NCI-H1930 (cell line): ENCODE results near the gene GAGE2A.
"Not testable (repeated sequence)": the region's sequence is repeated elsewhere in the genome, so short reads cannot be mapped to it uniquely, and the experiment has no call there.

Experiments used
- DNase-seq, 2 experiments: peaks; one replicate each; lab custom pipeline; 2025; lab: John Stamatoyannopoulos, UW

Gene GAGE2A, protein sequence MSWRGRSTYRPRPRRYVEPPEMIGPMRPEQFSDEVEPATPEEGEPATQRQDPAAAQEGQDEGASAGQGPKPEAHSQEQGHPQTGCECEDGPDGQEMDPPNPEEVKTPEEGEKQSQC

DNA sequence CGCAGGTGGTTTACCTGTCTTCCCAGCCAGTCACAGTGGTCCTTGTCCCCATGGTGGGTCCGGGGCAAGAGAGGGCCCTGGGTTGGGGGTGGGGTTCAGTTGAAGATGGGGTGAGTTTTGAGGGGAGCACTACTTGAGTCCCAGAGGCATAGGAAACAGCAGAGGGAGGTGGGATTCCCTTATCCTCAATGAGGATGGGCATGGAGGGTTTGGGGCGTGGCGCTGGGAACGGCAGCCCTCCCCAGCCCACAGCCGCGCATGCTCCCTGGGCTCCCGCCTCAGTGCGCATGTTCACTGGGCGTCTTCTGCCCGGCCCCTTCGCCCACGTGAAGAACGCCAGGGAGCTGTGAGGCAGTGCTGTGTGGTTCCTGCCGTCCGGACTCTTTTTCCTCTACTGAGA lies at the start of gene GAGE2A:
Gene GAGE2A (plus strand): TSS at position 301 of the 400 bp plus-strand sequence. CDS start 1,155 bp downstream, outside the sequence.
- DNase-seq = not testable (repeated sequence)

DNA sequence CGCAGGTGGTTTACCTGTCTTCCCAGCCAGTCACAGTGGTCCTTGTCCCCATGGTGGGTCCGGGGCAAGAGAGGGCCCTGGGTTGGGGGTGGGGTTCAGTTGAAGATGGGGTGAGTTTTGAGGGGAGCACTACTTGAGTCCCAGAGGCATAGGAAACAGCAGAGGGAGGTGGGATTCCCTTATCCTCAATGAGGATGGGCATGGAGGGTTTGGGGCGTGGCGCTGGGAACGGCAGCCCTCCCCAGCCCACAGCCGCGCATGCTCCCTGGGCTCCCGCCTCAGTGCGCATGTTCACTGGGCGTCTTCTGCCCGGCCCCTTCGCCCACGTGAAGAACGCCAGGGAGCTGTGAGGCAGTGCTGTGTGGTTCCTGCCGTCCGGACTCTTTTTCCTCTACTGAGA lies 47.9 kb upstream of the GAGE2A start, which contains the start of gene GAGE12D:
Gene GAGE12D (plus strand): TSS at position 301 of the 400 bp plus-strand sequence. CDS start 1,155 bp downstream, outside the sequence.
- DNase-seq = not testable (repeated sequence)

GRCh38 chrX:49550989-49551388 lies 38.3 kb upstream of the GAGE2A start, which contains the start of gene GAGE12E:
Gene GAGE12E, plus strand, starts transcription at chrX:49551289. Its CDS starts 1,155 bp downstream, at chrX:49552444.
- not testable (repeated sequence) for DNase-seq

GRCh38 chrX:49560542-49560941 lies 28.8 kb upstream of the GAGE2A start, which contains the start of gene GAGE12F:
Gene GAGE12F, plus strand, starts transcription at chrX:49560842. Its CDS starts 1,155 bp downstream, at chrX:49561997.
- not testable (repeated sequence) for DNase-seq

DNA sequence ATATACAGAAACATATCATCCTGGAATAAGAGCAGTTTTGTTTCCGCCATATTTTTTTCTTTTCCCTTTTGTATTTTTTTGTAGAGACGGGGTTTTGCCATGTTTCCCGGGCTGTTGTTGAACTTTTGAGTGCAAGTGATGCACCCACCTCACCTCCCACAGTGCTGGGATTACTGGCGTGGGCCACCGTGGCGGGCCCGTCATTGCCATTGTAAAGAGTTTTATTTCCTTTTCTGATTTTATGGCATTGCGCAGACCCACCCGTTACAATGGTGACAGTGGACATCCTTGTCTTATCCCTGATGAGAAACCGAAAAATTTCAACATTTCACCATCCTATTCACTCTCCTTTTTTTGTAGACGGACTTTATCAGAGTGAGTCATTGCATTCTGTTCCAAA lies 20.6 kb upstream of the GAGE2A start:
- DNase-seq = not testable (repeated sequence)

DNA sequence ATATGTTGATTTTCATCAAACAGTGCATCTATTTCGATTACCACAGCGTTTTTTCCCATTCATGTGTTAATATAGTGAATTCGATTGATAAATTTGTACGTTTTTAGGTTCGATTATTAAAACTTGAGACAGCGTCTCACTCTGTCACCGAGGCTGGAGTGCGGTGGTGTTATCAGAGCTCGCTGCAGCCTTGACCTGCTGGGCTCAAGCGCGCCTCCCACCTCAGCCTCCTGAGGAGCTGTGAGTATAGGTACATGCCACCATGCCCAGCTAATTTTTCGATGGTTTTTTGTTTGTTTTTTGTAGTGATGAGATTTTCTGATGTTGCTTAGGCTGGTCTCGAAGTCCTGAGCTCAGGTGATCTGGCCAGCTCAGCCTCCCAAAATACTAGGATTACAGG lies 20.1 kb upstream of the GAGE2A start:
- not testable (repeated sequence) for DNase-seq

GRCh38 chrX:49570100-49570499 lies 19.2 kb upstream of the GAGE2A start, which contains the start of gene GAGE12G:
Gene GAGE12G, plus strand, starts transcription at chrX:49570400. Its CDS starts 1,155 bp downstream, at chrX:49571555.
- DNase-seq = not testable (repeated sequence)

DNA sequence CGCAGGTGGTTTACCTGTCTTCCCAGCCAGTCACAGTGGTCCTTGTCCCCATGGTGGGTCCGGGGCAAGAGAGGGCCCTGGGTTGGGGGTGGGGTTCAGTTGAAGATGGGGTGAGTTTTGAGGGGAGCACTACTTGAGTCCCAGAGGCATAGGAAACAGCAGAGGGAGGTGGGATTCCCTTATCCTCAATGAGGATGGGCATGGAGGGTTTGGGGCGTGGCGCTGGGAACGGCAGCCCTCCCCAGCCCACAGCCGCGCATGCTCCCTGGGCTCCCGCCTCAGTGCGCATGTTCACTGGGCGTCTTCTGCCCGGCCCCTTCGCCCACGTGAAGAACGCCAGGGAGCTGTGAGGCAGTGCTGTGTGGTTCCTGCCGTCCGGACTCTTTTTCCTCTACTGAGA lies 9.6 kb upstream of the GAGE2A start, which contains the start of gene GAGE12H:
Gene GAGE12H (plus strand): TSS at position 301 of the 400 bp plus-strand sequence. CDS start 1,155 bp downstream, outside the sequence.
- DNase-seq = not testable (repeated sequence)

DNA sequence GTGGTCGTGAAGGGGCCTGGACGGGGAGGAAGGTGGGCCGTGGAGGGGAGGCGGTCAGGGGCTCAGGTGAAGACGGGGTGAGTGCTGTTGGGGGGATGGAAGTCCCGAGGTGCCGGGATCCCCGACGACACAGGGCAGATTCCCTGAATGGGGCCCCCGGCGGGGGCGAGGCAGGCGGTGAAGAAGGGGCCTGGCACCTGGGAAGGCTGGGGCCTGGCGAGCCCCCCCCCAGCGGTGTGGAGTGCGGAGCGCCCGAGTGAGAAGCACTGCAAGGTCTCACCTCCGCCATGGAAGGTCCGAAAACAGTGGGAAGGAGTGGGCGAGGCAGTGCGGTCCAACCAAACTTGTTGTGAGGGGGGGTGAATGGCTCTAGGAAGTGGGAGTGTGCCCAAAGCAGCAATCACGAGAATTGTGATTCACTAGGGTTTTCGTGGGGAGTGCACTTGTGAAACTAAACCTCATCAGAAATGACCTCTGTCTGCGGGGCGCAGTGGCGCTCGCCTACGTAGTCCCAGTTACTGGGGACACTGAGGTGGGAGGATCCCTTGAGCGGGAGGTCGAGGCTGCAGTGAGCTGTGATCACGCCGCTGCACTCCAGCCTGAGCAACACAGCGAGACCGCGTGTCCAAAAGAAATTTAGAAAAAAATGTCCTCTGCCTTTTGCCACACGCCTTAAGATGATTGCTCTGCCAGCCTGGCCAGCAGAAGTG lies 628 bp downstream of the GAGE2A start:
- not testable (repeated sequence) for DNase-seq

DNA sequence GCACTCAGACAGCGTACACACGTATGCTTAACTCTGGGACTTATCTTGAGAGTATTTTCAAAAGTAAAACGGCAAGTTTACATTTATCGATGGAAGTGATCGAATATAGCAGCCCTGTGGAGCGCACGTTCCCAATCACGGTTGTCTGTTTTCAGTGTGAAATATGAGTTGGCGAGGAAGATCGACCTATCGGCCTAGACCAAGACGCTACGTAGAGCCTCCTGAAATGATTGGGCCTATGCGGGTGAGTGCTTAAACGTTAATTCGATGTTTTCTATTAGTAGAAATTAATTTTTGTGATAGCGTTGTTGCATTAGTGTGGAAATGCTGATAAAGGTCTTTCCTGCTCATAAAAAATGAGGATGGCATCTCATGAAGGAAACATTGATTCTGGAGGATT lies 1.2 kb downstream of the GAGE2A start:
- DNase-seq = not testable (repeated sequence)

DNA sequence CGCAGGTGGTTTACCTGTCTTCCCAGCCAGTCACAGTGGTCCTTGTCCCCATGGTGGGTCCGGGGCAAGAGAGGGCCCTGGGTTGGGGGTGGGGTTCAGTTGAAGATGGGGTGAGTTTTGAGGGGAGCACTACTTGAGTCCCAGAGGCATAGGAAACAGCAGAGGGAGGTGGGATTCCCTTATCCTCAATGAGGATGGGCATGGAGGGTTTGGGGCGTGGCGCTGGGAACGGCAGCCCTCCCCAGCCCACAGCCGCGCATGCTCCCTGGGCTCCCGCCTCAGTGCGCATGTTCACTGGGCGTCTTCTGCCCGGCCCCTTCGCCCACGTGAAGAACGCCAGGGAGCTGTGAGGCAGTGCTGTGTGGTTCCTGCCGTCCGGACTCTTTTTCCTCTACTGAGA lies 9.4 kb downstream of the GAGE2A start, which contains the start of gene GAGE1:
Gene GAGE1 (plus strand): TSS at position 301 of the 400 bp plus-strand sequence. CDS start 1,155 bp downstream, outside the sequence.
- not testable (repeated sequence) for DNase-seq

- no peak for DNase-seq
Measured at GRCh38 chrX:49610718-49611310, 21.5 kb downstream of the GAGE2A start.

GRCh38 chrX:49618574-49618973 lies 29.3 kb downstream of the GAGE2A start:
- no peak for DNase-seq

DNA sequence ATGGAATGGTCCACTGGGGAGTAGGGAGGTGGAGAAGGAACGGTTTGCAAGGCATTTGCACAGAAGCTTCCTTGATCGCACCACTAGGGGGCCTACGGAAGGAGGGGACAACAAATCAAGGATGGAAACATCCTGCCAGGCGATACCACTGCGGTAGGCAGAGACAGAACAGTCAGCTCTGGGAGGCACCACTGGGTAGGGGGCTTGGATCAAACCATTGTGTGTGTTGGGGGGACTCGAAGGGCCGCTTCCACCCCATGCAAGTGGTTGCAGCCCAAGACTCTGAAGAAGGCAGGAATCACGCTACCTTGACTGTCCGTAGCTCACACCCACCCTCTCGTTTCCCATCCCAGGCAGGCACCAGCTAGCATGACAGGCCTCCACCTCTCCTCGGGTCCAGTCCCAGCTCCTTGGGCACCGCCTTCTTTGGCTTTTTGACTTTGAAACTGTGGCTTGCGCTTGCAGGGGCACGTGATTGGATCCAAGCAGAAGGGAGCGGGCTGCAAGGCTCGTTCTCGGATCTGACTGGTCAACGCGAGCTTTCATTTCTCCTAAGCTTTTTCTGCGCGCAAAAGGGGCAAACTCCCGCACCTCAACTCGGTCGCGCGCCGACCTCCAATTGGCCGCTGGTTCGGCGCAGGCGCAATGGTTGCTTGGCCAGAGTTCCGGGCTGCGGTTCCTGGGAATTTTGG lies 37.9 kb downstream of the GAGE2A start:
- peak; percentile 56 to 72 for DNase-seq

- no peak for DNase-seq
Measured at GRCh38 chrX:49644991-49645637, 55.8 kb downstream of the GAGE2A start.
